Activated CD8-positive, alpha-beta memory T cell treated with anti-CD3 and anti-CD28 coated beads for 24 hours (primary cell): Measurements from ENCODE around the gene PRRX1.

Source experiments
- DNase-seq: peaks from one replicate; pipeline ENCODE4 v3.0.0-alpha.2; 2020

The PRRX1 gene

GRCh38 chr1:170664828-170665612 lies 1.1 kb downstream of the PRRX1 start:
- no peak for DNase-seq

GRCh38 chr1:170665629-170666028 lies 1.7 kb downstream of the PRRX1 start:
- no peak for DNase-seq

- DNase-seq, result no peak
Measured at GRCh38 chr1:170666541-170667254, 2.8 kb downstream of the PRRX1 start.

- DNase-seq, result no peak
Measured at GRCh38 chr1:170668209-170669106, 4.5 kb downstream of the PRRX1 start.

GRCh38 chr1:170669107-170669445 lies 5.1 kb downstream of the PRRX1 start:
- DNase-seq, result no peak

GRCh38 chr1:170669586-170670530 lies 5.9 kb downstream of the PRRX1 start:
- DNase-seq, result no peak

- no peak for DNase-seq
Measured at GRCh38 chr1:170670802-170671628, 7.1 kb downstream of the PRRX1 start.

- no peak for DNase-seq
Measured at GRCh38 chr1:170671629-170671963, 7.7 kb downstream of the PRRX1 start.

GRCh38 chr1:170672316-170672715 lies 8.4 kb downstream of the PRRX1 start:
- DNase-seq, result no peak

GRCh38 chr1:170674239-170674638 lies 10.3 kb downstream of the PRRX1 start:
- DNase-seq, result no peak

- DNase-seq, result no peak
Measured at GRCh38 chr1:170674986-170675385, 11.1 kb downstream of the PRRX1 start.

- DNase-seq, result no peak
Measured at GRCh38 chr1:170675865-170676264, 11.9 kb downstream of the PRRX1 start.

- no peak for DNase-seq
Measured at GRCh38 chr1:170676628-170677027, 12.7 kb downstream of the PRRX1 start.

GRCh38 chr1:170678027-170678600 lies 14.2 kb downstream of the PRRX1 start:
- no peak for DNase-seq

GRCh38 chr1:170680428-170680827 lies 16.5 kb downstream of the PRRX1 start:
- no peak for DNase-seq

- no peak for DNase-seq
Measured at GRCh38 chr1:170682169-170682568, 18.2 kb downstream of the PRRX1 start.

- no peak for DNase-seq
Measured at GRCh38 chr1:170682809-170683208, 18.9 kb downstream of the PRRX1 start.

GRCh38 chr1:170685166-170685565 lies 21.2 kb downstream of the PRRX1 start:
- no peak for DNase-seq

GRCh38 chr1:170686291-170686690 lies 22.4 kb downstream of the PRRX1 start:
- DNase-seq, result no peak

GRCh38 chr1:170687621-170688020 lies 23.7 kb downstream of the PRRX1 start:
- no peak for DNase-seq

- no peak for DNase-seq
Measured at GRCh38 chr1:170691258-170691657, 27.3 kb downstream of the PRRX1 start.
